Fibroblast of mammary gland (primary cell): Measurements from ENCODE around the gene NPSR1.
"Not testable (repeated sequence)": the region's sequence is repeated elsewhere in the genome, so short reads cannot be mapped to it uniquely, and the experiment has no call there.

Experiments
- DNase-seq: peaks from one replicate; pipeline ENCODE4 v3.0.0-alpha.2; 2010; ENCODE audit warnings: low read depth
- H3K4me3 ChIP-seq: 2 replicates; pipeline ENCODE4 v1.5.1; 2011; ENCODE audit warnings: low read depth, mild to moderate bottlenecking, low read length, moderate library complexity; ENCODE audit not compliant: control insufficient read depth
- CTCF ChIP-seq: conservative IDR thresholded peaks from 2 replicates; pipeline ENCODE4 v1.5.1; 2011; ENCODE audit warnings: low read depth, low read length, inconsistent platforms; ENCODE audit not compliant: control insufficient read depth, insufficient read depth

Gene NPSR1

GRCh38 chr7:34849986-34850385 lies 192.0 kb downstream of the NPSR1 start:
- H3K4me3 ChIP-seq = no peak overlapping the region
- no peak for TF ChIP-seq CTCF
- no peak for DNase-seq

DNA sequence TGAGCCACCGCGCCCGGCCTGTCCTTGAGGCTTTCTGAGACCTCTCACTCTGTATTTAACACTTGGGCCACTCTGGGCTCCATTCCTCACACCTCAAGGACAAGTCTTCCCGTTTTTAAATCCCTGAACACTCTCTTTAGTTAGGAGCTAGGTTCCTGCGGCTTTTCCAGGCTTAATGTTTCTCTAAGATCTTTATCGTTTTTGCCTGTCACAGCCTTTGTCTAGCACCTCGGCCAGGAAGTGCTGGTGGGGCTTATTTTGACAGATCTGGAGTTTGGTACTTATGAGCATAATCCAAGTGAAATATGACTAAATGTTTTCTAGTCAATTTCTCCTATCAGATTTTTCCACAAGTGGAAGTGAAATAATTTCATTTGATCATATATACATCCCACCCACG lies 192.7 kb downstream of the NPSR1 start:
- no peak for TF ChIP-seq CTCF
- no peak for DNase-seq
- no peak overlapping the region for H3K4me3 ChIP-seq

DNA sequence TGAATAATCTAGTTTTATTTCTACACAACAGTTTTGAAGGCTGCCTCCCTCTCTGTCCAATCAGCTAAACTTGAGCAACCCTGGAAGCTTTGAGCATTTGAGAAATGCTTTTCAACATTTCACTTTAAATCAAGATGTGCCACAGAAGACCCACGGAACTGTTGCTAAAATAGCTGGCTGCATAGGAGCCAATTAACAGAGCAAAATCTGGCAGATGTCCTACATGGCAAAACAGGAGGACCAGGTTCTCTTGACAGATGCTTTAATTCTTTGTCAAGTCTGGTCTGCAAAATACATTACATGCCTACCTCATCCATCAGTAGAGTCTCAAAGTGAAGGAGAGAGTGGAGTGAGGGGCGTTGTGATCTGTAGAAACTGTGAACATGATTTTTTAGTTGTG lies 193.4 kb downstream of the NPSR1 start:
- no peak overlapping the region for H3K4me3 ChIP-seq
- DNase-seq = no peak
- no peak for TF ChIP-seq CTCF

GRCh38 chr7:34858444-34858843 lies 200.4 kb downstream of the NPSR1 start:
- DNase-seq, H3K4me3 ChIP-seq: not testable (repeated sequence)

- not testable (repeated sequence) for H3K4me3 ChIP-seq, DNase-seq
Measured at GRCh38 chr7:34859281-34859680, 201.3 kb downstream of the NPSR1 start.

GRCh38 chr7:34866222-34866621 lies 208.2 kb downstream of the NPSR1 start:
- not testable (repeated sequence) for DNase-seq, H3K4me3 ChIP-seq

DNA sequence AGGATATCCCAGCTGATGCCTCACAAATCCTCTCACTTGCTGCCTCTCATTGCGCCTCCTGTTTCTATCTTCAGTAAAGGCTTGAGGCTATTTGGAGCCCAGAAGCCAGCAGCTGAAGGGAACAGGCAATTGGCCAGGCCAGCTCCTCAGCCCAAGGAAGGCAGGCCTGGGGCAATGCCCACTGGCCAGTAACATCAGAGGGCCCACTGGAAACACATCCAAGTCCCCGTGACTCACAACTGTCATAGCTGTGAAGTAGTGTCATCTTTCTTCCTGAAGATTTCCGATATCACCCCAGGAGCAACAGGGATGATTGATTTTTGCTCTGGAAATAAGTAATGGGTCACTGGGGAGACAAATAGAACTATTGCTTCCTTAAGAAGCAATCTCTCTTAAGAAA lies 209.3 kb downstream of the NPSR1 start:
- H3K4me3 ChIP-seq, DNase-seq: not testable (repeated sequence)

- H3K4me3 ChIP-seq, DNase-seq: not testable (repeated sequence)
Measured at GRCh38 chr7:34868602-34869001, 210.6 kb downstream of the NPSR1 start.

GRCh38 chr7:34869057-34869456 lies 211.0 kb downstream of the NPSR1 start:
- TF ChIP-seq CTCF = no peak

GRCh38 chr7:34870041-34870440 lies 212.0 kb downstream of the NPSR1 start:
- DNase-seq, H3K4me3 ChIP-seq: not testable (repeated sequence)

More at GRCh38 chr7:34869057-34869456, 211.0 kb downstream of the NPSR1 start:
- H3K4me3 ChIP-seq = no peak overlapping the region
- no peak for DNase-seq

- DNase-seq, H3K4me3 ChIP-seq: not testable (repeated sequence)
Measured at GRCh38 chr7:34874329-34874728, 216.3 kb downstream of the NPSR1 start.
